RWPE2 (cell line): ENCODE results near the gene RNF115.
A peak's percentile ranks its signal among the peaks of the same experiment; 100 is the strongest.

Source experiments
- ATAC-seq: fragments of 200-7000 bp; cut with Tn5 transposase; 3 replicates; pipeline ENCODE4 v1.9.1; 2021; ENCODE audit warnings: low read depth
- DNase-seq: peaks from one replicate; pipeline ENCODE4 v3.0.0-alpha.2; 2020; ENCODE audit warnings: low spot score
- H3K27ac ChIP-seq: fragments of 450-650 bp; 2 replicates; pipeline ENCODE4 v1.5.1; 2017; ENCODE audit warnings: mild to moderate bottlenecking; ENCODE audit not compliant: poor library complexity, severe bottlenecking
- H3K27me3 ChIP-seq: fragments of 250-450 bp; sonication (Bioruptor Pico); 2 replicates; pipeline ENCODE4 v1.5.1; 2021; ENCODE audit warnings: mild to moderate bottlenecking, moderate library complexity; ENCODE audit not compliant: insufficient read depth, poor library complexity, severe bottlenecking
- H3K36me3 ChIP-seq: fragments of 250-450 bp; sonication (Bioruptor Pico); 2 replicates; pipeline ENCODE4 v1.5.1; 2020; ENCODE audit warnings: low read depth, mild to moderate bottlenecking, moderate library complexity
- H3K4me1 ChIP-seq: fragments of 250-450 bp; sonication (Bioruptor Pico); 2 replicates; pipeline ENCODE4 v1.5.1; 2021; ENCODE audit warnings: mild to moderate bottlenecking, moderate library complexity; ENCODE audit not compliant: insufficient read depth, poor library complexity, severe bottlenecking
- H3K4me3 ChIP-seq: fragments of 250-450 bp; sonication (Bioruptor Pico); 2 replicates; pipeline ENCODE4 v1.5.1; 2021; ENCODE audit warnings: mild to moderate bottlenecking, moderate library complexity; ENCODE audit not compliant: severe bottlenecking
- H3K9me3 ChIP-seq: fragments of 250-450 bp; sonication (Bioruptor Pico); 2 replicates; pipeline ENCODE4 v1.5.1; 2021; ENCODE audit warnings: mild to moderate bottlenecking, moderate library complexity; ENCODE audit not compliant: severe bottlenecking
- CTCF ChIP-seq: fragments of 450-650 bp; IDR thresholded peaks from one replicate; pipeline ENCODE4 v1.5.1; 2017; ENCODE audit warnings: mild to moderate bottlenecking, moderate library complexity; ENCODE audit not compliant: poor library complexity, severe bottlenecking

Gene RNF115

GRCh38 chr1:145786271-145786670 is 37.6 kb downstream of the RNF115 start:
- no peak for ATAC-seq
- H3K36me3 ChIP-seq = peaks cover 5% of the 10 kb centered on the region; the same call in 1 of the 2 replicates
- no peaks in the 10 kb centered on the region for H3K27me3 ChIP-seq
- H3K9me3 ChIP-seq = no peaks in the 10 kb centered on the region
- H3K27ac ChIP-seq = peak overlapping the region; percentile 47
- no peak for DNase-seq
- TF ChIP-seq CTCF = no peak
- H3K4me3 ChIP-seq = no peak overlapping the region
- peaks cover 27% of the 10 kb centered on the region for H3K4me1 ChIP-seq

GRCh38 chr1:145785547-145785946 is 38.3 kb downstream of the RNF115 start:
- H3K4me1 ChIP-seq = peaks cover 27% of the 10 kb centered on the region
- H3K27ac ChIP-seq = peak overlapping the region; percentile 47
- no peak overlapping the region for H3K4me3 ChIP-seq
- no peaks in the 10 kb centered on the region for H3K27me3 ChIP-seq
- no peak for TF ChIP-seq CTCF
- no peaks in the 10 kb centered on the region for H3K9me3 ChIP-seq
- no peak for DNase-seq
- 0 out of 3 replicates have a peak, but pooled peaks have one; percentile 33 for ATAC-seq
- H3K36me3 ChIP-seq = peaks cover 5% of the 10 kb centered on the region; the same call in 1 of the 2 replicates

- Histone ChIP-seq H3K36me3 (peaks cover 5% of the 10 kb centered on the region; the same call in 1 of the 2 replicates), H3K4me1 (peaks cover 27% of the 10 kb centered on the region), H3K27ac (no peak overlapping the region), H3K9me3 (no peaks in the 10 kb centered on the region), H3K27me3 (no peaks in the 10 kb centered on the region), H3K4me3 (no peak overlapping the region)
- no peak for DNase-seq
- no peak for ATAC-seq
- TF ChIP-seq CTCF = no peak
Measured at GRCh38 chr1:145784409-145784808, 39.5 kb downstream of the RNF115 start.

GRCh38 chr1:145782272-145783099 is 41.4 kb downstream of the RNF115 start:
- TF ChIP-seq CTCF = no peak
- peaks cover 27% of the 10 kb centered on the region for H3K4me1 ChIP-seq
- ATAC-seq (peak; percentile 94), DNase-seq (no peak)
- H3K9me3 ChIP-seq = no peaks in the 10 kb centered on the region
- H3K36me3 ChIP-seq = peaks cover 14% of the 10 kb centered on the region; the same call in 1 of the 2 replicates
- H3K4me3 ChIP-seq = no peak overlapping the region
- H3K27me3 ChIP-seq = no peaks in the 10 kb centered on the region
- H3K27ac ChIP-seq = peak overlapping the region; percentile 77

GRCh38 chr1:145778146-145778540 is 45.8 kb downstream of the RNF115 start:
- no peak overlapping the region for H3K4me3 ChIP-seq
- no peak for TF ChIP-seq CTCF
- DNase-seq (no peak), ATAC-seq (no peak)
- no peaks in the 10 kb centered on the region for H3K27me3 ChIP-seq
- no peaks in the 10 kb centered on the region for H3K9me3 ChIP-seq
- no peak overlapping the region for H3K27ac ChIP-seq
- peaks cover 13% of the 10 kb centered on the region; the same call in 1 of the 2 replicates for H3K36me3 ChIP-seq
- peaks cover 11% of the 10 kb centered on the region for H3K4me1 ChIP-seq
